ENCODE data around the gene LYPD3.

DNA sequence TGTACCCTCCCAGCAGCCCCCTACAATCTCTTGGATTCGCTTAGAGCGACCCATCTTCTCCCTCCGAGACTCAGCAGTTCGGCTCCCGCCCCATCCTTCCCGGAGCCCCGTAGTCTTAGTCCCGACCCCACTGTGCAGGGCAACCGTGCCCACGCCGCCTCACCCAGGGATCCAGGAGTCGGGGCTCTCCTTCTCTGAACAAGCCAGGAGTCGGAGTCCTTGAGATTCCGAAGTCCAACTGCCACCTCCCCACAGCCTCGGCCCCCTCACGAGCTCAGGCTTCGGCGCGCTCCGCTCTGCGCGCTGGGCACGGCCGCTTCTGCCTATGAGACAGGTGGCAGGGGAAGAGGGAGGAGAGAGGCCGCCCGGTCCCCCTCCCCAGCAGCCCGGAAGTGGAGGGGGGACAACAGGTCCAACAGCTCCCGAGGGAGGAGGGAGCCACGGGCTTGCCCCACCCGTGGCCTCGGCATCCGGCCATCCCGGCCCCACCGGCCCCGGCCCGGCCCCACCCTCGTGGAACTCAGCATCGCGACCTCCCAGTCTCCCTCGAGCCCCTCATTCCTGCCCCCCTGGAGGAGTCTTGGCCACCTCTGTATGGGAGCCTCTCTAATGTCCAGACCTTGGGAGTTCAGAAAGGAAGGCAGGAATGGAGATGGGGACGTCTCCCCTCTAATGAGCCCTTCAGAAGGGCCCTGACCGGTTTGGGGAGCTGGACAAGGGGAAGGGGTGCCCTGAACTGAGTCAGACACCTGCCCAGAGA is 39.2 kb upstream of the LYPD3 start, which contains the start of gene PHLDB3:
- TF ChIP-seq, protein P1, sequence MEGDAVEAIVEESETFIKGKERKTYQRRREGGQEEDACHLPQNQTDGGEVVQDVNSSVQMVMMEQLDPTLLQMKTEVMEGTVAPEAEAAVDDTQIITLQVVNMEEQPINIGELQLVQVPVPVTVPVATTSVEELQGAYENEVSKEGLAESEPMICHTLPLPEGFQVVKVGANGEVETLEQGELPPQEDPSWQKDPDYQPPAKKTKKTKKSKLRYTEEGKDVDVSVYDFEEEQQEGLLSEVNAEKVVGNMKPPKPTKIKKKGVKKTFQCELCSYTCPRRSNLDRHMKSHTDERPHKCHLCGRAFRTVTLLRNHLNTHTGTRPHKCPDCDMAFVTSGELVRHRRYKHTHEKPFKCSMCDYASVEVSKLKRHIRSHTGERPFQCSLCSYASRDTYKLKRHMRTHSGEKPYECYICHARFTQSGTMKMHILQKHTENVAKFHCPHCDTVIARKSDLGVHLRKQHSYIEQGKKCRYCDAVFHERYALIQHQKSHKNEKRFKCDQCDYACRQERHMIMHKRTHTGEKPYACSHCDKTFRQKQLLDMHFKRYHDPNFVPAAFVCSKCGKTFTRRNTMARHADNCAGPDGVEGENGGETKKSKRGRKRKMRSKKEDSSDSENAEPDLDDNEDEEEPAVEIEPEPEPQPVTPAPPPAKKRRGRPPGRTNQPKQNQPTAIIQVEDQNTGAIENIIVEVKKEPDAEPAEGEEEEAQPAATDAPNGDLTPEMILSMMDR (IDR thresholded peaks at IDR 0.05): peak in 2 of 6 experiments; percentile 1 to 5
- TF ChIP-seq POLR2A (IDR thresholded peaks at IDR 0.05): no peak

Data from esophagus squamous epithelium (tissue), 4 donors.